Measurements from ENCODE around the gene TPM2.
"Not testable (repeated sequence)": the region's sequence is repeated elsewhere in the genome, so short reads cannot be mapped to it uniquely, and the experiment has no call there.

The TPM2 gene

DNA sequence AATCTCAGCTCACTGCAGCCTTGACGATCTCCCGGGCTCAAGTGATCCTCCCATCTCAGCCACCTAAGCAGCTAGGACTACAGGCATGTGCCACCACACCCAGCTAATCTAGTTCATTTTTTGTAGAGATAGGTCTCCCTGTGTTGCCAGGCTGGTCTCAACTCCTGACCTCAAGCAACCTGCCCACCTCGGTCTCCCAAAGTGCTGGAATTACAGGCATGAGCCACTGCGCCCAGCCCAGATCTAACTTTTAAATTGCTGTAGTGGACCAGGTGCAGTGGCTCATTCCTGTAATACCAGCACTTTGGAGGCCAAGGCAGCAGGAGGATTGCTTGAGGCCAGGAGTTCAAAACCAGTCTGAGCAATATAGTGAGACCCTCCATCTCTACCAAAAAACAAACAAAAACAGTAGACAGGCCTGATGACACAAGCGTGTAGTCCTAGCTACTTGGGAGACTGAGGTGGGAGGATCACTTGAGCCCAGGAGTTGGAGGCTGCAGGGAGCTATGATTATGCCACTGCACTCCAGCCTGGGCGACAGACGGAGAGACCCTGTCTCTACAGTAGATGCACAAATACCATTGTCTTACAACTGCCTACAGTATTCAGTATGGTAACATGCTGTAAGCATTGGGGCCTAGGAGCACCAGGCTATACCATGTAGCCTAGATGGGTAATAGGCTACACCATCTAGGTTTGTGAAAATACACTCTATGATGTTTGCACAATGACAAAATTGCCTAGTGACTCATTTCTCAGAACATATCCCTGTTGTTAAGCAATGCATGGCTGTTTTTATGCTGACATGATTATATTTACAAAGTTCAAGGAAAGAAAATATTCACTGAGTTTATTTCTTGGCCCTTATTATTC lies 37.5 kb downstream of the TPM2 start:
- no peak for ATAC-seq
- DNase-seq, result no peak

- ATAC-seq (peak; percentile 10), DNase-seq (peak; percentile 68)
Observed at GRCh38 chr9:35650341-35651158, 39.2 kb downstream of the TPM2 start, which contains the start of gene SIT1. SIT1 (minus strand) TSS chr9:35650931; CDS start chr9:35650853, 78 bp downstream.

GRCh38 chr9:35649431-35650340 lies 40.0 kb downstream of the TPM2 start:
- ATAC-seq (no peak), DNase-seq (peak; percentile 64)

DNA sequence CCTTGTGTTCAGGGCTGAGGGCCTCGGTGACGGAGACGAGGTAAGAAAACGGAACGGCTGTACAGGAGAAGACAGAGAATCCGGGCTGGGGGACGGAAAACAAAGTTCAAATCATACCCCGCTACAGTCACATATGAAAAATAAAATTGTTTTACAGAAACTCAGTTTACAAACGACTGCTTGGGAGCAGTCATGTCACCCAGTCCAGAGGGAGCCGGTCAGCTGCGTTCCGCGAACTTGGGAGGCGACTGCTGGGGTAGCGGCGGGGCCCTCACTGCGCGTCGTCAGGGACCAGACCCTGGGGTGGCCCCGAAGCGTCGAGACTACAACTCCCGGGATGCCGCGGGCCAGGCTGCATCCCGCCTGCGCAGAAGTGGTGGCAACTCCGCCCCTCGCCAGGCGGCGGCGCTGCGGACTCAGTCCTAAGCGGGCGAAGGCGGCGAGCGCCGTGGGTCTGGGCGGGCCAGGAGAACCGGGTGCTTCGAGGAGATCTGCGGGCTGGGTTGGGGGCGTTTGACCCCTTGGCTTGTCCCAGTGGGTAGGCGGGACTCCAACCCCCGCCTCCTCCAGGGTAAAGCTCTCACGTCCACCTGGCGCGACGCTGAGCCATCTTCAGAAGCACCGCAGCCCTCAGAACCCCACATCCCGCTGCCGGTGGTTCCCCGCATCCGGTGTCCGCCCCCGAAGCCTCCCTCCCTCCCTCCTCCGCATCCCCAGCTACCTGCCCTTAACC lies 43.0 kb downstream of the TPM2 start:
- DNase-seq (peak; percentile 94), ATAC-seq (peak; percentile 88)

- ATAC-seq (no peak), DNase-seq (no peak)
Observed at GRCh38 chr9:35646153-35646532, 43.6 kb downstream of the TPM2 start.

DNA sequence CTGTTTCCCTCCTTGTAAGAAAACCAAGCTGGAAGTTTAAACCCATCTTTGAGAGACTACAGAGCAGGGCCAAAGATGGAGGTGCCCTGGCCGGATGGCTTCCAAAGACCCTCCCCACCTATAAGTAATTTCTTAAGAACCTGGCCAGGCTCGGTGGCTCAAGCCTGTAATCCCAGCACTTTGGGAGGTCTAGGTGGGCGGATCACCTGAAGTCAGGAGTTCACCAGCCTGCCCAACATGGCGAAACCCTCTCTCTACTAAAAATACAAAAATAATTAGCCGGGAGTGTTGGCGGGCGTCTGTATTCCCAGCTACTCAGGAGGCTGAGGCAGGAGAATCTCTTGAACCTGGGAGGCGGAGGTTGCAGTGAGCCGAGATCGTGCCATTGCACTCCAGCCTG lies 44.0 kb downstream of the TPM2 start:
- not testable (repeated sequence) for ATAC-seq, DNase-seq

DNA sequence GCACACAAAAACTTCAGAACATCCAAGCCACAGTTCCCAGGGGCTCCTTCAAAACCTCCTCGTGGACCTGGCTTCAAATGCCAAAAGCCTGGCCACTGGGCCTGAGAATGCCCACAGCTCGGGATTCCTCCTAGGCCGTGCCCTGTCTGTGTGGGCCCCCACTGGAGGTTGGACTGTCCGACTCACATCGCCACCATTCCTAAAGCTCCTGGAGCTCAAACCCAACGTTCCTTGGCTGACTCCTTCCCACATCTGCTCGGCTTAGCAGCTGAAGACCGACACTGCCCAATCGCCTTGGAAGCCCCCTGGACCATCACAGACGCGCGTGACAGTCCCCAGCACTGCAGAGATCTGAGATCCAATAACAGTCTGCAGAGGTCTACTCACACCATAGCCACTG lies 46.7 kb downstream of the TPM2 start:
- ATAC-seq, result no peak
- DNase-seq, result no peak

GRCh38 chr9:35641478-35641877 lies 48.2 kb downstream of the TPM2 start:
- not testable (repeated sequence) for DNase-seq, ATAC-seq

DNA sequence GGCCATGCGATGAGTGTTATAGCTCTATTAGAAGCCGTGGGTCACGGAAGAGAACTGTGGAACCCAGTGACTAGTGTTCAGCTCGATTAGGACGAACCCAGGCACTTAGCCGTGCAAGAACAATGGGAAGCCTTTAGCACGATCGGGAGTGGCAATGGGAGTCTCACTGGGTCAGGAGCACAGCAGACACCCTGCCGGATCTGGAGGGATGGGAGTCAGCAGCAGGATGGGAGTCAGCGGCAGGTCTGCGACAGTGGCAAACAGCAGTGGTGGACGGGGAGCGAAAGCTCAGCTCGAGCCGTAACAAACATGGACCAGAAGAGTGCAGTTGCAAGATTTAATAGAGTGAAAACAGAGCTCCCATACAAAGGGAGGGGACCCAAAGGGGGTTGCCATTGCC lies 49.3 kb downstream of the TPM2 start:
- not testable (repeated sequence) for ATAC-seq, DNase-seq

- DNase-seq, result no peak
- ATAC-seq, result no peak
Observed at GRCh38 chr9:35639631-35640030, 50.1 kb downstream of the TPM2 start.

DNA sequence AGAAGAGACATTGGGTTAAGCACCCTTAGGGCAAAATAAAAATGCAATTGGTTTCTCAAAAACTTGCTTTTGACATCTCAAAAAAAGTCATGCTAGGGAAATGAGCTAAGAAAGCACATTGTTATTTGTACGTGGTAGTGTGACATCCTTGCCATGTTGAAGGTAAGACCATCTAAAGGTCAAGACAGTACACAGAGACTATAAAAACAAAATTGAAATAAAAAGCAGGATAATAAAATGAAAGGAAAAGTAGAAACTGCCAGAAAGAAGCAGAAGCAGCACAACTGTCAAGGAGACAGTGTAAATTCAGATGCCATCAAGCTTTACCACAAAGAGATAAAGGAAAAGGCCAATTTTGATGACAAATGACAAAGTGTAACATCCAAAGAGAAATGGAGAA lies 50.5 kb downstream of the TPM2 start:
- DNase-seq, result not testable (repeated sequence)
- peak; percentile 66 for ATAC-seq

DNA sequence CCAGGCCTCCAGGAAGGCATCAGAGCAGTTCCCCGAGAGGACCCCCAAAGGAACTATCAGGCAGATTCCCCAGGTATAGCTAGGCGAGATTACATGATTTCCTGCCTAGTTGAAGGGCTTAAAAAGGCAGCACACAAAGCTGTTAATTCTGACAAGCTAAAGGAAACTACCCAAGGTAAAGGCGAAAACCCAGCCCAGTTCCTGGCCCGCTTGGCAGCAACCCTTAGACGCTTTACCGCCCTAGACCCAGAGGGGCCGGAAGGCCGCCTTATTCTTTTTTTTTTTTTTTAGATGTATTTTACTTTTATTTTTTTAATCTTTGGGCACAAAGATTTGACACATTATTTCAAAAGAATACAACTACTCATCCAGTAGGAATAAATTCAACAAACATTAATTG lies 51.0 kb downstream of the TPM2 start:
- DNase-seq, ATAC-seq: not testable (repeated sequence)

- DNase-seq, ATAC-seq: not testable (repeated sequence)
Observed at GRCh38 chr9:35637427-35637955, 52.2 kb downstream of the TPM2 start.

DNA sequence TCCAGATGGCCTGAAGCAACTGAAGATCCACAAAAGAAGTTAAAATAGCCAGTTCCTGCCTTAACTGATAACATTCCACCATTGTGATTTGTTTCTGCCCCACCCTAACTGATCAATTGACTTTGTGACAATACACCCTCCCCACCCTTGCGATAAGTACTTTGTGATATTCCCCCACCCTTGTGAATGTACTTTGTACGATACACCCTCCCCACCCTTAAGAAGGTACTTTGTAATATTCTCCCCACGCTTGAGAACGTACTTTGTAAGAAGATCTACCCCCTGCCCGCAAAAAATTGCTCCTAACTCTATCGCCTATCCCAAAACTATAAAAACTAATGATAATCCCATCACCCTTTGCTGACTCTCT lies 52.9 kb downstream of the TPM2 start:
- not testable (repeated sequence) for ATAC-seq, DNase-seq

- ATAC-seq, result peak; percentile 29
- DNase-seq, result no peak
Observed at GRCh38 chr9:35636135-35636876, 53.4 kb downstream of the TPM2 start.

GRCh38 chr9:35635730-35636129 lies 54.0 kb downstream of the TPM2 start:
- no peak for DNase-seq
- ATAC-seq, result no peak
